Measurements from ENCODE around the gene NT5DC3.

- TF ChIP-seq CTCF (IDR thresholded peaks at IDR 0.05): no peak
- TF ChIP-seq POLR2A (IDR thresholded peaks at IDR 0.05): no peak
Observed at GRCh38 chr12:103791350-103791920, 49.6 kb downstream of the NT5DC3 start.
